ENCODE results near the gene CACNG8. TPM values are rescaled to one million over a fixed set of nuclear protein-coding genes. Genes with fewer than 3 reads are reported as not detected.
A peak's percentile ranks its signal among the peaks of the same experiment; 100 is the strongest.

Gene CACNG8
- total RNA-seq, 1 experiment from 2014 or later, result 17.7 TPM

DNA sequence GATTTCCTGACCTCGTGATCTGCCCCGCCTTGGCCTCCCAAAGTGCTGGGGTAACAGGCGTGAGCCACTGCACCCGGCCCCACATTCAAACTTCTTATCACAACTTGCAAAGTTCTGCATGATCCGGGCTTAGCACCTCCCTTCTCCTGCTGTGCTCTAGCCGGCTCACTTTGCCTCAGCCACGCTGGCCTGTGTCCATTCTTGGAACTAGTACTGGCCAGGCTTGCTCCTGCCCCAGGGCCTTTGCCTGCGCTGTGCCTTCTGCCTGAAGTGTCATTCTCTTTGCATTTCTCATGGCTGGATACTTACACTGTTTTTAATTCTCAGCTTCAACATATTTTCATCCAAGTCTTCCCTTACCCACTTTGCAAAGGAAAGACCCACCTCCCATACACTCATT, 58.6 kb downstream of the CACNG8 start:
- Histone ChIP-seq H3K27ac (ENCODE audit: low read length) (peak overlapping the region; percentile 96), H3K4me1 (ENCODE audit: control insufficient read depth, insufficient read depth, low read length) (peaks cover 29% of the 10 kb centered on the region)
- in situ Hi-C loops (cut with HindIII; ENCODE audit: low pct_unique_long_range_greater_than_20kb, low sequenced_read_pairs), result no loop called here

DNA sequence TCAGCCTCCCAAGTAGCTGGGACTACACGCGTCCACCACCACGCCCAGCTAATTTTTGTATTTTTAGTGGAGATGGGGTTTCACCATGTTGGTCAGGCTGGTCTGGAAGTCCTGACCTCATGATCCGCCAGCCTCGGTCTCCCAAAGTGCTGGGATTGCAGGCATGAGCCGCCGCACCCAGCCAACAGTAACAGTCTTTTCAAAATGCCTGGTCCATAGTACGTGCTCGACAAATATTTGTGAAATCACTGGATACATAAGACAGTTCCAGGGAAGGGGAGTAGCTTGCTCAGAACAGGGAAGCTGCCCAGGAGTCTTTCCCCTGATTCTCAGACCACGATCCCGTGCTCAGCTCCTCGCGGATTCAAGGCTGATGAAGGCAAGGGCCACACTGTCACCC, 59.2 kb downstream of the CACNG8 start:
- in situ Hi-C loops (cut with HindIII; ENCODE audit: low pct_unique_long_range_greater_than_20kb, low sequenced_read_pairs), result no loop called here
- no peak for DNase-seq (ENCODE audit: low read depth, low spot score)
- BruUV-seq (replicated peaks), result no TSS peak
- ChIA-PET CTCF (interaction anchor here (1.1 kb wide), 1 partner anchor 42 kb away, joined by 3 read pairs; no protein-coding TSS in a partner anchor), POLR2A (interaction anchor here (1.2 kb wide), 1 partner anchor 41 kb away, joined by 3 read pairs; no protein-coding TSS in a partner anchor)
- ATAC-seq, result no peak
- Histone ChIP-seq H3K9me3 (ENCODE audit: control insufficient read depth, insufficient read depth, low read depth, low read length) (no peaks in the 10 kb centered on the region), H3K4me3 (ENCODE audit: low read depth in 2 of 2, low read length in 2 of 2) (no peak overlapping the region), H3K36me3 (ENCODE audit: control insufficient read depth, insufficient read depth, low read length) (no peaks in the 10 kb centered on the region), H3K27ac (ENCODE audit: low read length) (peak overlapping the region; percentile 96), H3K4me1 (ENCODE audit: control insufficient read depth, insufficient read depth, low read length) (peaks cover 29% of the 10 kb centered on the region), H3K27me3 (ENCODE audit: control insufficient read depth, insufficient read depth, low read length) (no peaks in the 10 kb centered on the region)
- intact Hi-C loops (cut with micrococcal nuclease; ENCODE audit: unreplicated experiment), result loop anchor here (5.0 kb wide), 2 partner anchors 35 to 115 kb away; partner anchors contain the start of gene CACNG7
- no peak for TF ChIP-seq TCF7L2 (IDR thresholded peaks at IDR 0.05; ENCODE audit: low read depth, low read length)
- no peak for TF ChIP-seq POLR2AphosphoS5 (IDR thresholded peaks at IDR 0.05; ENCODE audit: low read depth, low read length)
- TF ChIP-seq, protein P1, sequence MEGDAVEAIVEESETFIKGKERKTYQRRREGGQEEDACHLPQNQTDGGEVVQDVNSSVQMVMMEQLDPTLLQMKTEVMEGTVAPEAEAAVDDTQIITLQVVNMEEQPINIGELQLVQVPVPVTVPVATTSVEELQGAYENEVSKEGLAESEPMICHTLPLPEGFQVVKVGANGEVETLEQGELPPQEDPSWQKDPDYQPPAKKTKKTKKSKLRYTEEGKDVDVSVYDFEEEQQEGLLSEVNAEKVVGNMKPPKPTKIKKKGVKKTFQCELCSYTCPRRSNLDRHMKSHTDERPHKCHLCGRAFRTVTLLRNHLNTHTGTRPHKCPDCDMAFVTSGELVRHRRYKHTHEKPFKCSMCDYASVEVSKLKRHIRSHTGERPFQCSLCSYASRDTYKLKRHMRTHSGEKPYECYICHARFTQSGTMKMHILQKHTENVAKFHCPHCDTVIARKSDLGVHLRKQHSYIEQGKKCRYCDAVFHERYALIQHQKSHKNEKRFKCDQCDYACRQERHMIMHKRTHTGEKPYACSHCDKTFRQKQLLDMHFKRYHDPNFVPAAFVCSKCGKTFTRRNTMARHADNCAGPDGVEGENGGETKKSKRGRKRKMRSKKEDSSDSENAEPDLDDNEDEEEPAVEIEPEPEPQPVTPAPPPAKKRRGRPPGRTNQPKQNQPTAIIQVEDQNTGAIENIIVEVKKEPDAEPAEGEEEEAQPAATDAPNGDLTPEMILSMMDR (IDR thresholded peaks at IDR 0.05), result no peak
- no peak for TF ChIP-seq SIN3A (IDR thresholded peaks at IDR 0.05; ENCODE audit: borderline replicate concordance, insufficient read depth, low read depth, low read length)
- TF ChIP-seq, protein P2, sequence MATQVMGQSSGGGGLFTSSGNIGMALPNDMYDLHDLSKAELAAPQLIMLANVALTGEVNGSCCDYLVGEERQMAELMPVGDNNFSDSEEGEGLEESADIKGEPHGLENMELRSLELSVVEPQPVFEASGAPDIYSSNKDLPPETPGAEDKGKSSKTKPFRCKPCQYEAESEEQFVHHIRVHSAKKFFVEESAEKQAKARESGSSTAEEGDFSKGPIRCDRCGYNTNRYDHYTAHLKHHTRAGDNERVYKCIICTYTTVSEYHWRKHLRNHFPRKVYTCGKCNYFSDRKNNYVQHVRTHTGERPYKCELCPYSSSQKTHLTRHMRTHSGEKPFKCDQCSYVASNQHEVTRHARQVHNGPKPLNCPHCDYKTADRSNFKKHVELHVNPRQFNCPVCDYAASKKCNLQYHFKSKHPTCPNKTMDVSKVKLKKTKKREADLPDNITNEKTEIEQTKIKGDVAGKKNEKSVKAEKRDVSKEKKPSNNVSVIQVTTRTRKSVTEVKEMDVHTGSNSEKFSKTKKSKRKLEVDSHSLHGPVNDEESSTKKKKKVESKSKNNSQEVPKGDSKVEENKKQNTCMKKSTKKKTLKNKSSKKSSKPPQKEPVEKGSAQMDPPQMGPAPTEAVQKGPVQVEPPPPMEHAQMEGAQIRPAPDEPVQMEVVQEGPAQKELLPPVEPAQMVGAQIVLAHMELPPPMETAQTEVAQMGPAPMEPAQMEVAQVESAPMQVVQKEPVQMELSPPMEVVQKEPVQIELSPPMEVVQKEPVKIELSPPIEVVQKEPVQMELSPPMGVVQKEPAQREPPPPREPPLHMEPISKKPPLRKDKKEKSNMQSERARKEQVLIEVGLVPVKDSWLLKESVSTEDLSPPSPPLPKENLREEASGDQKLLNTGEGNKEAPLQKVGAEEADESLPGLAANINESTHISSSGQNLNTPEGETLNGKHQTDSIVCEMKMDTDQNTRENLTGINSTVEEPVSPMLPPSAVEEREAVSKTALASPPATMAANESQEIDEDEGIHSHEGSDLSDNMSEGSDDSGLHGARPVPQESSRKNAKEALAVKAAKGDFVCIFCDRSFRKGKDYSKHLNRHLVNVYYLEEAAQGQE (IDR thresholded peaks at IDR 0.05; ENCODE audit: insufficient read depth in 1 of 2, low read depth in 2 of 2, low read length in 1 of 2), result no peak

More for the DNA sequence above, 58.6 kb downstream of the CACNG8 start:
- no peak overlapping the region for H3K4me3 ChIP-seq (ENCODE audit: low read depth in 2 of 2, low read length in 2 of 2)
- TF ChIP-seq POLR2AphosphoS5 (IDR thresholded peaks at IDR 0.05; ENCODE audit: low read depth, low read length) (no peak), SIN3A (IDR thresholded peaks at IDR 0.05; ENCODE audit: borderline replicate concordance, insufficient read depth, low read depth, low read length) (no peak), TCF7L2 (IDR thresholded peaks at IDR 0.05; ENCODE audit: low read depth, low read length) (no peak)
- TF ChIP-seq, protein P2 (IDR thresholded peaks at IDR 0.05; ENCODE audit: insufficient read depth in 1 of 2, low read depth in 2 of 2, low read length in 1 of 2), result no peak
- TF ChIP-seq, protein P1 (IDR thresholded peaks at IDR 0.05), result no peak
- CTCF ChIA-PET, result interaction anchor here (0.6 kb wide), 1 partner anchor 180 kb away, joined by 4 read pairs; no protein-coding TSS in a partner anchor
- DNase-seq (ENCODE audit: low read depth, low spot score) (no peak), ATAC-seq (no peak)
- H3K27me3 ChIP-seq (ENCODE audit: control insufficient read depth, insufficient read depth, low read length), result no peaks in the 10 kb centered on the region
- no peaks in the 10 kb centered on the region for H3K9me3 ChIP-seq (ENCODE audit: control insufficient read depth, insufficient read depth, low read depth, low read length)
- H3K36me3 ChIP-seq (ENCODE audit: control insufficient read depth, insufficient read depth, low read length), result no peaks in the 10 kb centered on the region
- BruUV-seq (replicated peaks), result no TSS peak
- POLR2A ChIA-PET, result interaction anchor here (1.2 kb wide), 1 partner anchor 40 kb away, joined by 3 read pairs; no protein-coding TSS in a partner anchor
- intact Hi-C loops (cut with micrococcal nuclease; ENCODE audit: unreplicated experiment), result loop anchor here (5.0 kb wide), 2 partner anchors 34 to 114 kb away; partner anchors contain the start of gene CACNG7

Data from Panc1 (cell line).